ENCODE results near the gene RAPGEF6.

- TF ChIP-seq POLR2AphosphoS5 (IDR thresholded peaks at IDR 0.05; ENCODE audit: low read depth, low read length) (no peak), POLR2A (IDR thresholded peaks at IDR 0.05; ENCODE audit: low read depth, low read length) (no peak)
Measured at GRCh38 chr5:131627207-131627865, 7.7 kb downstream of the RAPGEF6 start.

All from GM12892 (cell line).